H9 (cell line): ENCODE measurements around the gene TRIB2. TPM values are rescaled to one million over a fixed set of nuclear protein-coding genes. Genes with fewer than 3 reads are reported as not detected.

ENCODE experiments used
- DNase-seq: peaks from one replicate; pipeline ENCODE4 v3.0.0-alpha.2; 2017
- H2AFZ ChIP-seq: one replicate; pipeline ENCODE4 v1.6.1; 2013; ENCODE audit warnings: mild to moderate bottlenecking, low read length, control low read depth, moderate library complexity
- H2AK5ac ChIP-seq: 2 replicates; pipeline ENCODE4 v1.6.1; 2013; ENCODE audit warnings: low read length, control low read depth, mixed read lengths; ENCODE audit not compliant: insufficient read length
- H2BK120ac ChIP-seq: one replicate; pipeline ENCODE4 v1.6.1; 2013; ENCODE audit warnings: low read depth, mild to moderate bottlenecking, low read length, control low read depth, inconsistent platforms; ENCODE audit not compliant: poor library complexity, severe bottlenecking
- H2BK12ac ChIP-seq: 2 replicates; pipeline ENCODE4 v1.6.1; 2013; ENCODE audit warnings: low read length, control low read depth, mixed read lengths, low read depth; ENCODE audit not compliant: insufficient read length
- H2BK15ac ChIP-seq: 2 replicates; pipeline ENCODE4 v1.6.1; 2013; ENCODE audit warnings: low read depth, low read length, control low read depth
- H2BK20ac ChIP-seq: one replicate; pipeline ENCODE4 v1.6.1; 2013; ENCODE audit warnings: low read depth, mild to moderate bottlenecking, low read length, control low read depth, inconsistent platforms; ENCODE audit not compliant: poor library complexity, severe bottlenecking
- H2BK5ac ChIP-seq: 2 replicates; pipeline ENCODE4 v1.6.1; 2013; ENCODE audit warnings: low read length, control low read depth, mixed read lengths; ENCODE audit not compliant: insufficient read length
- H3K14ac ChIP-seq: 2 replicates; pipeline ENCODE4 v1.6.1; 2013; ENCODE audit warnings: low read length, control low read depth; ENCODE audit not compliant: insufficient read depth
- H3K18ac ChIP-seq: 2 replicates; pipeline ENCODE4 v1.6.1; 2013; ENCODE audit warnings: low read depth, mild to moderate bottlenecking, mixed read lengths, low read length, control low read depth; ENCODE audit not compliant: insufficient read length
- H3K23ac ChIP-seq: 2 replicates; pipeline ENCODE4 v1.6.1; 2013; ENCODE audit warnings: low read length, control low read depth, mixed read lengths, low read depth; ENCODE audit not compliant: insufficient read length
- H3K23me2 ChIP-seq: 2 replicates; pipeline ENCODE4 v1.6.1; 2013; ENCODE audit warnings: low read depth, mild to moderate bottlenecking, mixed read lengths, low read length, control low read depth; ENCODE audit not compliant: insufficient read length, poor library complexity, severe bottlenecking
- H3K27ac ChIP-seq: 2 replicates; pipeline ENCODE4 v1.5.1; 2013; ENCODE audit warnings: low read length, control low read depth, mixed read lengths, low read depth; ENCODE audit not compliant: insufficient read length
- H3K27me3 ChIP-seq: 2 replicates; pipeline ENCODE4 v1.6.1; 2013; ENCODE audit warnings: low read length, control low read depth, inconsistent platforms; ENCODE audit not compliant: insufficient read depth
- H3K4ac ChIP-seq: 2 replicates; pipeline ENCODE4 v1.6.1; 2013; ENCODE audit warnings: low read depth, mild to moderate bottlenecking, control low read depth, inconsistent platforms, low read length, moderate library complexity
- H3K4me1 ChIP-seq: 2 replicates; pipeline ENCODE4 v1.6.1; 2013; ENCODE audit warnings: low read length, control low read depth, inconsistent platforms; ENCODE audit not compliant: insufficient read depth
- H3K4me2 ChIP-seq: 2 replicates; pipeline ENCODE4 v1.6.1; 2013; ENCODE audit warnings: low read length, control low read depth, mixed read lengths; ENCODE audit not compliant: insufficient read length, insufficient read depth
- H3K56ac ChIP-seq: 2 replicates; pipeline ENCODE4 v1.6.1; 2013; ENCODE audit warnings: low read depth, mild to moderate bottlenecking, mixed read lengths, low read length, control low read depth; ENCODE audit not compliant: insufficient read length
- H3K79me1 ChIP-seq: 2 replicates; pipeline ENCODE4 v1.6.1; 2013; ENCODE audit warnings: low read depth, mild to moderate bottlenecking, moderate library complexity, low read length, control low read depth, inconsistent platforms; ENCODE audit not compliant: insufficient read depth, poor library complexity, severe bottlenecking
- H3K79me2 ChIP-seq: 2 replicates; pipeline ENCODE4 v1.6.1; 2013; ENCODE audit warnings: low read length, control low read depth, inconsistent platforms; ENCODE audit not compliant: insufficient read depth
- H3K9ac ChIP-seq: 2 replicates; pipeline ENCODE4 v1.6.1; 2013; ENCODE audit warnings: low read length, control low read depth, mixed read lengths; ENCODE audit not compliant: insufficient read length; ENCODE audit errors: extremely low read depth
- H3K9me3 ChIP-seq: one replicate; pipeline ENCODE4 v1.6.1; 2013; ENCODE audit warnings: low read depth, low read length, inconsistent platforms; ENCODE audit not compliant: control insufficient read depth
- H3T11ph ChIP-seq: one replicate; pipeline ENCODE4 v1.6.1; 2013; ENCODE audit warnings: mild to moderate bottlenecking, low read length, control low read depth, inconsistent platforms
- H4K20me1 ChIP-seq: one replicate; pipeline ENCODE4 v1.6.1; 2013; ENCODE audit not compliant: control insufficient read depth, insufficient read length, insufficient read depth
- H4K5ac ChIP-seq: 2 replicates; pipeline ENCODE4 v1.6.1; 2013; ENCODE audit warnings: low read depth, mild to moderate bottlenecking, mixed read lengths, low read length, control low read depth; ENCODE audit not compliant: insufficient read length
- H4K8ac ChIP-seq: replicated peaks from 2 replicates; pipeline ENCODE4 v1.6.1; 2013; ENCODE audit warnings: low read length, control low read depth, mixed read lengths, low read depth; ENCODE audit not compliant: insufficient read length
- H4K91ac ChIP-seq: 2 replicates; pipeline ENCODE4 v1.6.1; 2013; ENCODE audit warnings: low read depth, mild to moderate bottlenecking, moderate library complexity, mixed read lengths, low read length, control low read depth; ENCODE audit not compliant: insufficient read length
- H3K27ac Mint-ChIP-seq, 3 experiments: 2 replicates in 2 of 3; 3 replicates in 1 of 3; pipeline ENCODE4 v1.8.0; 2020 to 2021; ENCODE audit warnings: mixed read lengths in 3 of 3, mild to moderate bottlenecking in 1 of 3, moderate library complexity in 1 of 3
- H3K27me3 Mint-ChIP-seq: 2 replicates; pipeline ENCODE4 v1.8.0; 2021; ENCODE audit warnings: low read depth, mild to moderate bottlenecking, moderate library complexity, mixed read lengths
- H3K36me3 Mint-ChIP-seq, 3 experiments: 2 replicates in 2 of 3; 3 replicates in 1 of 3; pipeline ENCODE4 v1.8.0; 2020 to 2021; ENCODE audit warnings: low read depth in 3 of 3, mixed read lengths in 3 of 3; ENCODE audit not compliant: insufficient read depth in 1 of 3
- H3K4me1 Mint-ChIP-seq, 2 experiments: 2 replicates each; pipeline ENCODE4 v1.8.0; 2020; ENCODE audit warnings: mixed read lengths in 2 of 2
- H3K4me3 Mint-ChIP-seq, 2 experiments: 2 replicates in 1 of 2; 3 replicates in 1 of 2; pipeline ENCODE4 v1.8.0; 2020 to 2021; ENCODE audit warnings: mild to moderate bottlenecking in 2 of 2, mixed read lengths in 2 of 2, moderate library complexity in 1 of 2
- H3K9me3 Mint-ChIP-seq, 2 experiments: 2 replicates in 1 of 2; 3 replicates in 1 of 2; pipeline ENCODE4 v1.8.0; 2020; ENCODE audit warnings: mild to moderate bottlenecking in 2 of 2, mixed read lengths in 2 of 2, moderate library complexity in 1 of 2
- CTCF ChIP-seq: fragments of 200-600 bp; sonication (generic); conservative IDR thresholded peaks from 3 replicates; pipeline ENCODE4 v1.8.0; 2021; ENCODE audit warnings: antibody characterized with exemption, mild to moderate bottlenecking
- WGBS: extraction: QIAGEN DNeasy Blood & Tissue Kit; methylation state at CpG from one replicate; pipeline ENCODE4 v1.1.7; 2013; ENCODE audit warnings: missing lambda C conversion rate, low lambda C conversion rate, mixed read lengths; ENCODE audit not compliant: insufficient read length; ENCODE audit errors: extremely low coverage; 5-methylcytosine and 5-hydroxymethylcytosine counted together
- total RNA-seq: library from RNA; stranded (reverse); gene quantifications from 2 replicates; pipeline ENCODE4 v1.2.1, GENCODE V29; 2021

TRIB2 gene
- total RNA-seq, 1 experiment from 2014 or later: 41.9 TPM

GRCh38 chr2:12754643-12755042, 37.9 kb downstream of the TRIB2 start:
- DNase-seq: peak; percentile 79
- Histone ChIP-seq H3T11ph (no peak overlapping the region), H2BK15ac (no peak overlapping the region)

More at GRCh38 chr2:12754643-12755042, 37.9 kb downstream of the TRIB2 start:
- Histone ChIP-seq H3K27ac (no peak overlapping the region), H2BK5ac (no peak overlapping the region), H3K27me3 (no peaks in the 10 kb centered on the region), H3K9me3 (no peaks in the 10 kb centered on the region), H4K91ac (no peak overlapping the region), H2BK12ac (no peak overlapping the region), H3K4me2 (peak overlapping the region; percentile 24), H3K14ac (no peak overlapping the region), H4K5ac (no peak overlapping the region), H3K56ac (no peak overlapping the region), H3K18ac (no peak overlapping the region), H2BK20ac (no peak overlapping the region), H2AK5ac (no peak overlapping the region), H2AFZ (no peak overlapping the region), H3K4me1 (peaks cover 10% of the 10 kb centered on the region), H3K79me1 (no peaks in the 10 kb centered on the region), H3K23me2 (no peaks in the 10 kb centered on the region), H4K20me1 (no peaks in the 10 kb centered on the region), H3K4ac (no peak overlapping the region), H2BK120ac (no peak overlapping the region), H4K8ac (no peak overlapping the region), H3K23ac (no peak overlapping the region), H3K79me2 (no peaks in the 10 kb centered on the region), H3K9ac (no peak overlapping the region)
- H3K27me3 Mint-ChIP-seq: no peaks in the 10 kb centered on the region
- no peaks in the 10 kb centered on the region for H3K9me3 Mint-ChIP-seq
- H3K36me3 Mint-ChIP-seq: no peaks in the 10 kb centered on the region
- H3K4me3 Mint-ChIP-seq: no peak overlapping the region; a peak in 1 of 5 replicates
- no CpG with 5 or more reads among the region's 5 CpGs for WGBS
- H3K4me1 Mint-ChIP-seq: peaks cover 25 to 32% of the 10 kb centered on the region in 2 experiments
- H3K27ac Mint-ChIP-seq: no peak overlapping the region
- no peak for TF ChIP-seq CTCF
